HL-60/S4 treated with retinoic acid at 250 ng/mL for 4 days and 3 days (cell line): ENCODE results near the gene KLKB1.
"Not testable (repeated sequence)": the region's sequence is repeated elsewhere in the genome, so short reads cannot be mapped to it uniquely, and the experiment has no call there.

Experiments
- in situ Hi-C: fragments of 300-500 bp; cut with MboI; formaldehyde crosslinking; loops from 2 replicates; pipeline ENCODE4 v1.7.0; 2022; ENCODE audit warnings: low sequenced_read_pairs

The KLKB1 gene

GRCh38 chr4:186226521-186227189 is 652 bp upstream of the KLKB1 start:
- in situ Hi-C loops = no loop called here

- in situ Hi-C loops = no loop called here
Observed at GRCh38 chr4:186227744-186228513, 622 bp downstream of the KLKB1 start.

GRCh38 chr4:186228514-186228894 is 1.2 kb downstream of the KLKB1 start:
- in situ Hi-C loops = no loop called here

GRCh38 chr4:186234367-186234766 is 7.1 kb downstream of the KLKB1 start:
- in situ Hi-C loops = no loop called here

GRCh38 chr4:186236126-186236525 is 8.8 kb downstream of the KLKB1 start:
- in situ Hi-C loops = no loop called here

- in situ Hi-C loops = no loop called here
Observed at GRCh38 chr4:186240452-186240847, 13.1 kb downstream of the KLKB1 start.

- in situ Hi-C loops = no loop called here
Observed at GRCh38 chr4:186240848-186241491, 13.7 kb downstream of the KLKB1 start.

GRCh38 chr4:186241616-186242015 is 14.3 kb downstream of the KLKB1 start:
- in situ Hi-C loops = no loop called here

GRCh38 chr4:186242031-186242430 is 14.7 kb downstream of the KLKB1 start:
- in situ Hi-C loops = not testable (repeated sequence)

- in situ Hi-C loops = no loop called here
Observed at GRCh38 chr4:186243331-186243730, 16.0 kb downstream of the KLKB1 start.

GRCh38 chr4:186244835-186245234 is 17.5 kb downstream of the KLKB1 start:
- in situ Hi-C loops = no loop called here

- in situ Hi-C loops = not testable (repeated sequence)
Observed at GRCh38 chr4:186247062-186247752, 19.9 kb downstream of the KLKB1 start.

- in situ Hi-C loops = no loop called here
Observed at GRCh38 chr4:186248643-186249042, 21.3 kb downstream of the KLKB1 start.

- in situ Hi-C loops = no loop called here
Observed at GRCh38 chr4:186249785-186250754, 22.8 kb downstream of the KLKB1 start.

- in situ Hi-C loops = no loop called here
Observed at GRCh38 chr4:186250760-186251159, 23.5 kb downstream of the KLKB1 start.

- in situ Hi-C loops = no loop called here
Observed at GRCh38 chr4:186255122-186255521, 27.8 kb downstream of the KLKB1 start.

GRCh38 chr4:186258216-186258811 is 31.0 kb downstream of the KLKB1 start:
- in situ Hi-C loops = no loop called here

GRCh38 chr4:186260117-186260503 is 32.8 kb downstream of the KLKB1 start:
- in situ Hi-C loops = no loop called here

GRCh38 chr4:186260504-186261448 is 33.5 kb downstream of the KLKB1 start:
- in situ Hi-C loops = no loop called here
